Suprapubic skin (tissue), 4 donors: ENCODE results near the gene CD19. TPM values are rescaled to one million over a fixed set of nuclear protein-coding genes. Genes with fewer than 3 reads are reported as not detected.
"Not testable (repeated sequence)": the region's sequence is repeated elsewhere in the genome, so short reads cannot be mapped to it uniquely, and the experiment has no call there.

ENCODE experiments used
- DNase-seq, 2 donors: peaks; one replicate each; pipeline ENCODE4 v3.0.0-alpha.2; 2019; ENCODE audit warnings: low spot score in 2 of 2
- H3K27ac ChIP-seq: fragments of 200-600 bp; sonication (generic); one replicate; pipeline ENCODE4 v1.5.1; 2019
- H3K27me3 ChIP-seq: fragments of 200-600 bp; sonication (generic); one replicate; pipeline ENCODE4 v1.5.1; 2019
- H3K36me3 ChIP-seq: fragments of 200-600 bp; sonication (generic); one replicate; pipeline ENCODE4 v1.5.1; 2019
- H3K4me1 ChIP-seq: fragments of 200-600 bp; sonication (generic); one replicate; pipeline ENCODE4 v1.5.1; 2019
- H3K4me3 ChIP-seq: fragments of 200-600 bp; sonication (generic); one replicate; pipeline ENCODE4 v1.5.1; 2019; ENCODE audit warnings: mild to moderate bottlenecking
- H3K9me3 ChIP-seq: fragments of 200-600 bp; sonication (generic); one replicate; pipeline ENCODE4 v1.5.1; 2019
- CTCF ChIP-seq, 2 donors: fragments of 200-600 bp in 1 of 2; fragments of 450-650 bp in 1 of 2; sonication (generic) in 1 of 2; IDR thresholded peaks; one replicate each; pipeline ENCODE4 v1.5.1; 2016 to 2019; ENCODE audit warnings: antibody characterized with exemption in 2 of 2, mild to moderate bottlenecking in 1 of 2, moderate library complexity in 1 of 2
- EP300 ChIP-seq: sonication (generic); formaldehyde crosslinking; IDR thresholded peaks from one replicate; pipeline ENCODE4 v1.6.1; 2017; ENCODE audit warnings: antibody characterized with exemption
- POLR2A ChIP-seq, 2 donors: fragments of 450-650 bp; IDR thresholded peaks; one replicate each; pipeline ENCODE4 v1.6.1; 2017; ENCODE audit warnings: antibody characterized with exemption in 2 of 2, mild to moderate bottlenecking in 2 of 2, moderate library complexity in 2 of 2
- POLR2AphosphoS5 ChIP-seq, 3 donors: sonication (generic); formaldehyde crosslinking; IDR thresholded peaks; one replicate each; pipeline ENCODE4 v1.6.1; 2017; ENCODE audit warnings: antibody characterized with exemption in 3 of 3
- WGBS: methylation state at CpG from one replicate; pipeline ENCODE4 v1.1.5; 2018; 5-methylcytosine and 5-hydroxymethylcytosine counted together
- total RNA-seq, 4 donors: library from RNA; depleted of rRNA; stranded (reverse); fragments of >200 nt; gene quantifications; one replicate each; pipeline ENCODE4 v1.1.0, GENCODE V29; 2016

CD19 gene
- total RNA-seq, 4 donors from 2014 or later = 0.47 to 2.0 TPM; not detected in 2

- DNase-seq = no peak
- H3K27ac ChIP-seq = no peak overlapping the region
- no peaks in the 10 kb centered on the region for H3K4me1 ChIP-seq
- H3K9me3 ChIP-seq = no peaks in the 10 kb centered on the region
- H3K4me3 ChIP-seq = no peak overlapping the region
- TF ChIP-seq POLR2AphosphoS5 (IDR thresholded peaks at IDR 0.05) (no peak), EP300 (no peak), CTCF (IDR thresholded peaks at IDR 0.05) (no peak), POLR2A (IDR thresholded peaks at IDR 0.05) (no peak)
- WGBS = 95% methylated on average over 9 of the region's 9 CpGs
- H3K36me3 ChIP-seq = peaks cover 86% of the 10 kb centered on the region
- H3K27me3 ChIP-seq = no peaks in the 10 kb centered on the region
These were observed 26.4 kb downstream of the CD19 start for GRCh38 chr16:28958216-28958615.

- H3K27ac ChIP-seq = no peak overlapping the region
- no peaks in the 10 kb centered on the region for H3K27me3 ChIP-seq
- H3K9me3 ChIP-seq = no peaks in the 10 kb centered on the region
- H3K36me3 ChIP-seq = peaks cover 86% of the 10 kb centered on the region
- 87% methylated on average over 6 of the region's 6 CpGs for WGBS
- no peaks in the 10 kb centered on the region for H3K4me1 ChIP-seq
- TF ChIP-seq POLR2A (IDR thresholded peaks at IDR 0.05) = no peak
- TF ChIP-seq POLR2AphosphoS5 (IDR thresholded peaks at IDR 0.05) = no peak
- TF ChIP-seq EP300 = no peak
- TF ChIP-seq CTCF (IDR thresholded peaks at IDR 0.05) = no peak
- H3K4me3 ChIP-seq = no peak overlapping the region
- DNase-seq = no peak
These were observed 27.1 kb downstream of the CD19 start for GRCh38 chr16:28958836-28959235.

- no peak for DNase-seq
- Histone ChIP-seq H3K36me3 (peaks cover 52% of the 10 kb centered on the region), H3K4me3 (no peak overlapping the region), H3K27me3 (no peaks in the 10 kb centered on the region), H3K9me3 (no peaks in the 10 kb centered on the region), H3K27ac (no peak overlapping the region), H3K4me1 (no peaks in the 10 kb centered on the region)
- TF ChIP-seq POLR2A (IDR thresholded peaks at IDR 0.05) (no peak), CTCF (IDR thresholded peaks at IDR 0.05) (no peak), EP300 (no peak), POLR2AphosphoS5 (IDR thresholded peaks at IDR 0.05) (no peak)
- WGBS = 85% methylated on average over 2 of the region's 3 CpGs
These were observed 32.3 kb downstream of the CD19 start for GRCh38 chr16:28964072-28964471.

- H3K4me1 ChIP-seq = no peaks in the 10 kb centered on the region
- WGBS = 93% methylated on average over 2 of the region's 2 CpGs
- H3K27me3 ChIP-seq = no peaks in the 10 kb centered on the region
- H3K9me3 ChIP-seq = no peaks in the 10 kb centered on the region
- no peak for DNase-seq
- H3K36me3 ChIP-seq = peaks cover 50% of the 10 kb centered on the region
- TF ChIP-seq CTCF (IDR thresholded peaks at IDR 0.05) (no peak), POLR2A (IDR thresholded peaks at IDR 0.05) (no peak), EP300 (no peak), POLR2AphosphoS5 (IDR thresholded peaks at IDR 0.05) (no peak)
- H3K4me3 ChIP-seq = no peak overlapping the region
- H3K27ac ChIP-seq = no peak overlapping the region
These were observed 32.7 kb downstream of the CD19 start for GRCh38 chr16:28964496-28964895.

- TF ChIP-seq POLR2AphosphoS5 (IDR thresholded peaks at IDR 0.05) (no peak), CTCF (IDR thresholded peaks at IDR 0.05) (no peak), POLR2A (IDR thresholded peaks at IDR 0.05) (no peak), EP300 (no peak)
- H3K9me3 ChIP-seq = no peaks in the 10 kb centered on the region
- H3K27me3 ChIP-seq = no peaks in the 10 kb centered on the region
- no peak for DNase-seq
- 92% methylated on average over 4 of the region's 4 CpGs for WGBS
- H3K4me1 ChIP-seq = no peaks in the 10 kb centered on the region
- no peak overlapping the region for H3K27ac ChIP-seq
- H3K4me3 ChIP-seq = no peak overlapping the region
- peaks cover 32% of the 10 kb centered on the region for H3K36me3 ChIP-seq
These were observed 35.4 kb downstream of the CD19 start for GRCh38 chr16:28967156-28967555.

GRCh38 chr16:28969696-28970095 is 37.9 kb downstream of the CD19 start:
- H3K4me3 ChIP-seq, H3K27ac ChIP-seq, H3K4me1 ChIP-seq, H3K27me3 ChIP-seq, DNase-seq, H3K36me3 ChIP-seq, H3K9me3 ChIP-seq: not testable (repeated sequence)
- WGBS = 93% methylated on average over 2 of the region's 2 CpGs
